ENCODE measurements around the gene SEMA4C. TPM values are rescaled to one million over a fixed set of nuclear protein-coding genes. Genes with fewer than 3 reads are reported as not detected.
A peak's percentile ranks its signal among the peaks of the same experiment; 100 is the strongest.

SEMA4C gene
- total RNA-seq, 1 donor from 2014 or later, result 119 TPM

- H3K27me3 Mint-ChIP-seq (ENCODE audit: unreplicated experiment), result peaks cover 14% of the 10 kb centered on the region
- H3K4me3 Mint-ChIP-seq (ENCODE audit: unreplicated experiment), result peak overlapping the region; percentile 88
- no peak for DNase-seq
- peak overlapping the region; percentile 93 for H3K27ac Mint-ChIP-seq (ENCODE audit: unreplicated experiment)
- peaks cover 9% of the 10 kb centered on the region for H3K9me3 Mint-ChIP-seq (ENCODE audit: unreplicated experiment)
- peaks cover 16% of the 10 kb centered on the region for H3K4me1 Mint-ChIP-seq (ENCODE audit: low read depth, unreplicated experiment)
- no peaks in the 10 kb centered on the region for H3K36me3 Mint-ChIP-seq (ENCODE audit: unreplicated experiment)
- TF ChIP-seq CTCF (IDR thresholded peaks at IDR 0.05; ENCODE audit: partially characterized antibody, unreplicated experiment), result no peak
Measured at GRCh38 chr2:96866986-96867755, 2.7 kb downstream of the SEMA4C start.

GRCh38 chr2:96866586-96866985, 3.3 kb downstream of the SEMA4C start:
- Mint-ChIP-seq H3K4me3 (ENCODE audit: unreplicated experiment) (peak overlapping the region; percentile 88), H3K27me3 (ENCODE audit: unreplicated experiment) (peaks cover 14% of the 10 kb centered on the region), H3K4me1 (ENCODE audit: low read depth, unreplicated experiment) (peaks cover 16% of the 10 kb centered on the region), H3K36me3 (ENCODE audit: unreplicated experiment) (no peaks in the 10 kb centered on the region), H3K9me3 (ENCODE audit: unreplicated experiment) (peaks cover 10% of the 10 kb centered on the region), H3K27ac (ENCODE audit: unreplicated experiment) (peak overlapping the region; percentile 59)
- DNase-seq, result no peak
- no peak for TF ChIP-seq CTCF (IDR thresholded peaks at IDR 0.05; ENCODE audit: partially characterized antibody, unreplicated experiment)

DNA sequence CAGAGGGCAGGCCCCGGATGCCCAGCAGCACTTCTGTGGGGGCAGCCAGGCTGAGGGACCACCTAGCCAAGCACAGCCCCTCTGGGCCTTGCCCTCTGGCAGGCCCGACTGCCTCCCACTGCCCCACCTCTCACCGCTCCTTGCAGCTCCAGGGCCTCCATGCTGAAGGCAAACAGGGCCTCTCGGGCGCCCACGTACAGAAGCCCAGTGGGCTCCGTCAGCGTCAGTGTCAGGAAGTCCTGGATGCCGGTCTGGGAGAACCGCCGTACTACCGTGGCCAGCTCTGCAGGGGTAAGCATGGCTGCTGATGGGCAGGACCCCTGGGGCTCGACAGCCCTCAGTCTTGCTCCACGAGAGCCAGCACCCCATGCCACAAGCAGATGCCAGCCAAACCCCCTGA, 3.7 kb downstream of the SEMA4C start:
- Mint-ChIP-seq H3K4me1 (ENCODE audit: low read depth, unreplicated experiment) (peaks cover 16% of the 10 kb centered on the region), H3K27me3 (ENCODE audit: unreplicated experiment) (peaks cover 14% of the 10 kb centered on the region), H3K27ac (ENCODE audit: unreplicated experiment) (no peak overlapping the region), H3K4me3 (ENCODE audit: unreplicated experiment) (no peak overlapping the region), H3K36me3 (ENCODE audit: unreplicated experiment) (no peaks in the 10 kb centered on the region), H3K9me3 (ENCODE audit: unreplicated experiment) (peaks cover 8% of the 10 kb centered on the region)
- TF ChIP-seq CTCF (IDR thresholded peaks at IDR 0.05; ENCODE audit: partially characterized antibody, unreplicated experiment), result no peak
- no peak for DNase-seq

DNA sequence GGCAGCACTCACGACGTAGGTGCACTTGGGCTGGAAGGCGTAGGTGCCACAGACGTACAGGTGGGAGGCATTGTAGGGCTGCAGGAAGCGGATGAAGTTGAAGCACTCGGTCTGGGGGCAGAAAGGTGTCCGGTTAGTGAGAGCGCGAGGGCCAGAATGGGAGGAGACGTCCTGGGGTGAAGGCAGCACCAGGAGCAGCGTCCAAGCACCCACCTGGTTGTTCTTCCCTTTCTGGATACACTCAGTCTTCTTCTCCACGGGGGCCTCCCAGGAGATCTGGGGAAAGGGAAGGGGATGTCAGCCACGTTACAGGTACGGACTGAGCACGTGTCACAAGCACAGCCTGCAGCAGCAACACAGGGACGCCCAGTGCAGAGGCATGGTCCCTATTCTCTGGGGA, 4.2 kb downstream of the SEMA4C start:
- H3K36me3 Mint-ChIP-seq (ENCODE audit: unreplicated experiment), result no peaks in the 10 kb centered on the region
- TF ChIP-seq CTCF (IDR thresholded peaks at IDR 0.05; ENCODE audit: partially characterized antibody, unreplicated experiment), result no peak
- H3K4me1 Mint-ChIP-seq (ENCODE audit: low read depth, unreplicated experiment), result peaks cover 12% of the 10 kb centered on the region
- no peak for DNase-seq
- H3K9me3 Mint-ChIP-seq (ENCODE audit: unreplicated experiment), result peaks cover 4% of the 10 kb centered on the region
- peak overlapping the region; percentile 55 for H3K4me3 Mint-ChIP-seq (ENCODE audit: unreplicated experiment)
- H3K27me3 Mint-ChIP-seq (ENCODE audit: unreplicated experiment), result peaks cover 11% of the 10 kb centered on the region
- no peak overlapping the region for H3K27ac Mint-ChIP-seq (ENCODE audit: unreplicated experiment)

- H3K4me1 Mint-ChIP-seq (ENCODE audit: low read depth, unreplicated experiment), result peaks cover 15% of the 10 kb centered on the region
- H3K4me3 Mint-ChIP-seq (ENCODE audit: unreplicated experiment), result no peak overlapping the region
- no peak for TF ChIP-seq CTCF (IDR thresholded peaks at IDR 0.05; ENCODE audit: partially characterized antibody, unreplicated experiment)
- no peak overlapping the region for H3K27ac Mint-ChIP-seq (ENCODE audit: unreplicated experiment)
- DNase-seq, result no peak
- H3K36me3 Mint-ChIP-seq (ENCODE audit: unreplicated experiment), result no peaks in the 10 kb centered on the region
- H3K9me3 Mint-ChIP-seq (ENCODE audit: unreplicated experiment), result peaks cover 4% of the 10 kb centered on the region
- H3K27me3 Mint-ChIP-seq (ENCODE audit: unreplicated experiment), result peaks cover 9% of the 10 kb centered on the region
Measured at GRCh38 chr2:96864343-96865091, 5.4 kb downstream of the SEMA4C start.

Measured in glutamatergic neuron (in vitro differentiated cells).